Stimulated activated CD4-positive, alpha-beta T cell treated with anti-CD3 and anti-CD28 coated beads, Interleukin-15, amount 100 ng/mL, for 24 hours (primary cell): Measurements from ENCODE around the gene NCOA3.

ENCODE experiments used
- DNase-seq: peaks from one replicate; pipeline ENCODE4 v3.0.0-alpha.2; 2020

NCOA3 gene

GRCh38 chr20:47669489-47669888 is 167.8 kb downstream of the NCOA3 start:
- DNase-seq, result no peak

GRCh38 chr20:47669927-47670890 is 168.5 kb downstream of the NCOA3 start:
- DNase-seq, result no peak

- no peak for DNase-seq
Measured at GRCh38 chr20:47670913-47671312, 169.2 kb downstream of the NCOA3 start.

- no peak for DNase-seq
Measured at GRCh38 chr20:47672166-47672565, 170.5 kb downstream of the NCOA3 start.

- no peak for DNase-seq
Measured at GRCh38 chr20:47672886-47673670, 171.4 kb downstream of the NCOA3 start.

- DNase-seq, result no peak
Measured at GRCh38 chr20:47673671-47673955, 171.9 kb downstream of the NCOA3 start.

- DNase-seq, result no peak
Measured at GRCh38 chr20:47674145-47674544, 172.5 kb downstream of the NCOA3 start.

- no peak for DNase-seq
Measured at GRCh38 chr20:47674686-47675085, 173.0 kb downstream of the NCOA3 start.

GRCh38 chr20:47675190-47676142 is 173.8 kb downstream of the NCOA3 start:
- no peak for DNase-seq

- DNase-seq, result no peak
Measured at GRCh38 chr20:47676219-47676721, 174.6 kb downstream of the NCOA3 start.

GRCh38 chr20:47676912-47677634 is 175.4 kb downstream of the NCOA3 start:
- DNase-seq, result no peak

GRCh38 chr20:47677635-47678453 is 176.2 kb downstream of the NCOA3 start:
- DNase-seq, result peak; percentile 76

GRCh38 chr20:47678536-47678935 is 176.8 kb downstream of the NCOA3 start:
- no peak for DNase-seq

GRCh38 chr20:47679462-47679861 is 177.8 kb downstream of the NCOA3 start:
- DNase-seq, result no peak

GRCh38 chr20:47680804-47681529 is 179.3 kb downstream of the NCOA3 start:
- DNase-seq, result no peak

GRCh38 chr20:47682028-47682783 is 180.5 kb downstream of the NCOA3 start:
- no peak for DNase-seq

- no peak for DNase-seq
Measured at GRCh38 chr20:47682916-47683315, 181.2 kb downstream of the NCOA3 start.

- no peak for DNase-seq
Measured at GRCh38 chr20:47684306-47685080, 182.8 kb downstream of the NCOA3 start.

- no peak for DNase-seq
Measured at GRCh38 chr20:47686545-47686944, 184.9 kb downstream of the NCOA3 start.
